Lung (tissue), 12 donors: ENCODE data around the gene MYRIP. TPM values are rescaled to one million over a fixed set of nuclear protein-coding genes. Genes with fewer than 3 reads are reported as not detected.

Experiments used
- ATAC-seq: fragments of 200-7000 bp; cut with Tn5 transposase; one replicate; pipeline ENCODE4 v1.9.1; 2020; ENCODE audit warnings: moderate number of reproducible peaks; ENCODE audit not compliant: insufficient read depth, low FRiP score
- DNase-seq, 3 donors: peaks; one replicate each; pipeline ENCODE4 v3.0.0-alpha.2; 2013 to 2017
- H3K27ac ChIP-seq, 2 donors: one replicate each; pipeline ENCODE4 v1.5.1; 2013; ENCODE audit warnings: mild to moderate bottlenecking in 2 of 2, moderate library complexity in 2 of 2, control low read depth in 1 of 2, inconsistent platforms in 1 of 2, low read depth in 1 of 2, low read length in 1 of 2
- H3K27me3 ChIP-seq, 3 donors: one replicate each; pipeline ENCODE4 v1.5.1; 2013; ENCODE audit warnings: low read length in 2 of 3; ENCODE audit not compliant: control insufficient read depth in 3 of 3, insufficient read depth in 3 of 3
- H3K36me3 ChIP-seq, 4 donors: one replicate each; pipeline ENCODE4 v1.5.1; 2013; ENCODE audit warnings: low read length in 4 of 4, mild to moderate bottlenecking in 1 of 4, moderate library complexity in 1 of 4; ENCODE audit not compliant: control insufficient read depth in 4 of 4, insufficient read depth in 4 of 4
- H3K4me1 ChIP-seq, 5 donors: one replicate each; pipeline ENCODE4 v1.5.1; 2013; ENCODE audit warnings: low read length in 5 of 5, mild to moderate bottlenecking in 2 of 5, moderate library complexity in 1 of 5; ENCODE audit not compliant: control insufficient read depth in 5 of 5, insufficient read depth in 5 of 5
- H3K4me3 ChIP-seq: one replicate; pipeline ENCODE4 v1.5.1; 2013; ENCODE audit warnings: mild to moderate bottlenecking, control low read depth, moderate library complexity
- H3K9ac ChIP-seq, 2 donors: one replicate each; pipeline ENCODE4 v1.5.1; 2013; ENCODE audit warnings: low read length in 2 of 2, control low read depth in 1 of 2; ENCODE audit not compliant: insufficient read depth in 1 of 2
- H3K9me3 ChIP-seq, 4 donors: one replicate each; pipeline ENCODE4 v1.5.1; 2013; ENCODE audit warnings: low read length in 3 of 4, mild to moderate bottlenecking in 1 of 4, moderate library complexity in 1 of 4; ENCODE audit not compliant: control insufficient read depth in 4 of 4, insufficient read depth in 3 of 4
- CTCF ChIP-seq: IDR thresholded peaks from 2 replicates; pipeline ENCODE4 v1.5.1; 2012; ENCODE audit warnings: mild to moderate bottlenecking; ENCODE audit errors: control extremely low read depth, extremely low read depth
- WGBS, 2 donors: extraction: QIAGEN DNeasy Blood & Tissue Kit; methylation state at CpG; one replicate each; pipeline ENCODE4 v1.1.7; 2013; 5-methylcytosine and 5-hydroxymethylcytosine counted together
- polyA plus RNA-seq, 2 donors: library from polyadenylated mRNA; stranded (reverse); fragments of 200-250 nt; gene quantifications; one replicate each; pipeline ENCODE4 v1.2.1, GENCODE V29; 2013
- total RNA-seq, 2 donors: library from RNA; depleted of rRNA in 1 of 2; stranded (reverse); fragments of >200 nt in 1 of 2; gene quantifications; one replicate each; pipeline ENCODE4 v1.2.1, GENCODE V29; 2014 to 2021
- donor health status: control.
- donor health status: control.
- donor health status: Bipolar disorder and iron deficiency.
- donor health status: healthy.
- donor health status: DM: yes; HTN: yes; CAD: no.

Gene MYRIP
- total and polyA plus RNA-seq, 4 donors: 0.30 to 2.5 (median 0.77) TPM

- Histone ChIP-seq H3K9ac (no peak overlapping the region), H3K36me3 (no peaks in the 10 kb centered on the region), H3K9me3 (no peaks in the 10 kb centered on the region), H3K4me1 (no peaks in the 10 kb centered on the region), H3K27ac (no peak overlapping the region), H3K27me3 (peaks cover 0 to 3% (median 0%) of the 10 kb centered on the region in 3 donors), H3K4me3 (no peak overlapping the region)
- DNase-seq (peak in 2 of 3 donors; percentile 4 to 12), ATAC-seq (no peak)
- TF ChIP-seq CTCF: no peak
Observed at GRCh38 chr3:40109641-40110490, 300.5 kb downstream of the MYRIP start.

DNA sequence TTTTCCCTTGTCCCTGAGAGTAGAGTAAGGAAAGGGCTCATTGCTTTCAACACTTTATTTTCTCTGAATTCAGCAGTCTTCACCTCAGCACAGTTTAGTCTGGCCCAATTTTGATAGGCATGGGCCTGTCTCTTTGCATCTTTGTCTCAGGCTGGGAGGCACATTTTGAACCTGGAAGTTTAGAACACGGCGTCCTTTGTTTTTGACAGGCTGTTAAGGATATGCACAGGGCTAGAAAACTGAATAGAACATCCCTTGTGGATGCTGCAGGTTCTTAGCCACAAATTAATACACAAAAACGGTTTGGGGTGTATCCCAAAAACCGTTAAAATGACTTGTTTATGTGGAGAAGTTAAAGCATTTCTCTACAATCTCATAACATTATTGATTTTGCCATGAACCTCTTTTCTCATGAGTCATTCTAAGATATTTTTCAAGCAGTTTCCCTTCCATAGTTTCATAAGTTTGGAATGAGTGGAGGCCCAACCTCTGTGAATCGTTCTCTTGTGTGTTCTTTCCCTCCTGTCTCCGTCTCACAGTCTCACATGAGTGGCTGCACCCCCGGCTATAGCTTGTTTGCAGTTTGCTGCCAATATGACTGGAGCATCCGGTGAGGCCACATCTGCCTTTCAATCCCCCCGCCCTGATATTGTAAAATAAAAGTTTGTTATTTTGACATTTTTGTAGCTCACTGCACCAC lies 307.2 kb downstream of the MYRIP start:
- ATAC-seq (no peak), DNase-seq (no peak)
- H3K4me3 ChIP-seq: no peak overlapping the region
- 78 to 83% methylated on average over 9 of the region's 9 CpGs for WGBS, 2 donors
- no peak overlapping the region for H3K27ac ChIP-seq
- H3K9ac ChIP-seq: no peak overlapping the region
- H3K4me1 ChIP-seq: peaks cover 0 to 2% (median 0%) of the 10 kb centered on the region in 5 donors
- H3K27me3 ChIP-seq: no peaks in the 10 kb centered on the region
- H3K36me3 ChIP-seq: no peaks in the 10 kb centered on the region
- H3K9me3 ChIP-seq: no peaks in the 10 kb centered on the region
- no peak for TF ChIP-seq CTCF

GRCh38 chr3:40118091-40118490 lies 308.7 kb downstream of the MYRIP start:
- Histone ChIP-seq H3K9ac (no peak overlapping the region), H3K9me3 (no peaks in the 10 kb centered on the region), H3K27ac (no peak overlapping the region), H3K27me3 (no peaks in the 10 kb centered on the region), H3K4me1 (peaks cover 0 to 2% (median 0%) of the 10 kb centered on the region in 5 donors), H3K4me3 (no peak overlapping the region), H3K36me3 (no peaks in the 10 kb centered on the region)
- no peak for DNase-seq
- no peak for ATAC-seq
- TF ChIP-seq CTCF: no peak
- WGBS, 2 donors: 45 to 58% methylated on average over 2 of the region's 2 CpGs
